Stomach (tissue), 9 donors: ENCODE data around the gene CPLX1. TPM values are rescaled to one million over a fixed set of nuclear protein-coding genes. Genes with fewer than 3 reads are reported as not detected.

ENCODE experiments used
- DNase-seq, 2 donors: peaks; one replicate each; pipeline versions ENCODE4 v3.0.0 to v3.0.0-alpha.2; 2013 to 2019
- H3K27ac ChIP-seq, 5 donors: fragments of 200-600 bp in 4 of 5; sonication (generic) in 4 of 5; one replicate each; pipeline ENCODE4 v1.5.1; 2013 to 2019; ENCODE audit warnings: mild to moderate bottlenecking in 1 of 5, moderate library complexity in 1 of 5
- H3K27me3 ChIP-seq, 3 donors: fragments of 200-600 bp; sonication (generic); one replicate each; pipeline ENCODE4 v1.5.1; 2017 to 2019; ENCODE audit warnings: mixed run types in 1 of 3
- H3K36me3 ChIP-seq, 4 donors: fragments of 200-600 bp; sonication (generic); 1 replicate in 3 of 4; 2 replicates in 1 of 4; pipeline ENCODE4 v1.5.1; 2016 to 2019
- H3K4me1 ChIP-seq, 4 donors: fragments of 200-600 bp; sonication (generic); one replicate each; pipeline ENCODE4 v1.5.1; 2016 to 2019
- H3K4me3 ChIP-seq, 4 donors: fragments of 200-600 bp; sonication (generic) in 3 of 4; one replicate each; pipeline ENCODE4 v1.5.1; 2016 to 2019; ENCODE audit warnings: mild to moderate bottlenecking in 1 of 4
- H3K9me3 ChIP-seq, 4 donors: fragments of 200-600 bp; sonication (generic); one replicate each; pipeline ENCODE4 v1.5.1; 2016 to 2019
- CTCF ChIP-seq, 7 experiments: fragments of 450-650 bp in 4 of 7; fragments of 200-600 bp in 3 of 7; sonication (generic) in 3 of 7; IDR thresholded peaks; one replicate each; pipeline ENCODE4 v1.5.1; 2016 to 2019; ENCODE audit warnings: antibody characterized with exemption in 7 of 7, control low read depth in 2 of 7, mild to moderate bottlenecking in 1 of 7
- EP300 ChIP-seq: sonication (generic); formaldehyde crosslinking; IDR thresholded peaks from one replicate; pipeline ENCODE4 v1.6.1; 2017; ENCODE audit warnings: antibody characterized with exemption
- POLR2A ChIP-seq, 4 donors: fragments of 450-650 bp; IDR thresholded peaks; one replicate each; pipeline ENCODE4 v1.6.1; 2016; ENCODE audit warnings: antibody characterized with exemption in 4 of 4, control low read depth in 2 of 4, mild to moderate bottlenecking in 1 of 4, moderate library complexity in 1 of 4
- POLR2AphosphoS5 ChIP-seq, 3 donors: sonication (generic); formaldehyde crosslinking; IDR thresholded peaks; one replicate each; pipeline ENCODE4 v1.6.1; 2016; ENCODE audit warnings: antibody characterized with exemption in 3 of 3
- WGBS, 5 donors: extraction: QIAGEN DNeasy Blood & Tissue Kit in 3 of 5; methylation state at CpG; one replicate each; pipeline versions ENCODE4 v1.1.5 to v1.1.7; 2013 to 2018; 5-methylcytosine and 5-hydroxymethylcytosine counted together
- intact Hi-C: fragments of 100-400 bp; cut with DNase I; formaldehyde crosslinking; loops from one replicate; pipeline ENCODE4 v1.15.1; 2023; ENCODE audit warnings: low total_unique reads
- polyA plus RNA-seq, 3 donors: library from polyadenylated mRNA; stranded (reverse); fragments of 200-250 nt; gene quantifications; one replicate each; pipeline ENCODE4 v1.2.3, GENCODE V29; 2013
- total RNA-seq, 5 donors: library from RNA; depleted of rRNA; stranded (reverse); fragments of >200 nt; gene quantifications; one replicate each; pipeline versions ENCODE4 v1.1.0 to v1.2.3, GENCODE V29; 2014 to 2016
- donor health status: healthy with polysubstance abuse.
- donor health status: Bipolar disorder and iron deficiency.
- donor health status: healthy.

The CPLX1 gene
- total and polyA plus RNA-seq, 8 donors: 0.37 to 2.9 (median 1.9) TPM; not detected in 3

GRCh38 chr4:797066-797465 is 28.9 kb downstream of the CPLX1 start:
- intact Hi-C loops: no loop called here
- peak in 1 of 2 donors; percentile 35 for DNase-seq

GRCh38 chr4:796206-796605 is 29.7 kb downstream of the CPLX1 start:
- H3K9me3 ChIP-seq: no peaks in the 10 kb centered on the region
- DNase-seq: no peak
- intact Hi-C loops: no loop called here
- H3K4me3 ChIP-seq: no peak overlapping the region
- peaks cover 19 to 70% (median 52%) of the 10 kb centered on the region in 3 donors for H3K27me3 ChIP-seq
- no peak for TF ChIP-seq CTCF (IDR thresholded peaks at IDR 0.05)
- TF ChIP-seq POLR2AphosphoS5 (IDR thresholded peaks at IDR 0.05): no peak
- no peak for TF ChIP-seq EP300
- 90 to 97% (median 94%) methylated on average over 17 of the region's 17 CpGs for WGBS, 5 donors
- no peaks in the 10 kb centered on the region for H3K36me3 ChIP-seq
- no peak overlapping the region for H3K27ac ChIP-seq
- peaks cover 26 to 35% (median 30%) of the 10 kb centered on the region in 4 donors for H3K4me1 ChIP-seq

More at GRCh38 chr4:797066-797465, 28.9 kb downstream of the CPLX1 start:
- Histone ChIP-seq H3K36me3 (no peaks in the 10 kb centered on the region), H3K9me3 (no peaks in the 10 kb centered on the region), H3K27me3 (peaks cover 19 to 61% (median 43%) of the 10 kb centered on the region in 3 donors), H3K4me1 (peaks cover 22 to 28% (median 23%) of the 10 kb centered on the region in 4 donors), H3K4me3 (no peak overlapping the region), H3K27ac (no peak overlapping the region)
- TF ChIP-seq POLR2AphosphoS5 (IDR thresholded peaks at IDR 0.05): no peak
- TF ChIP-seq CTCF (IDR thresholded peaks at IDR 0.05): no peak
- TF ChIP-seq POLR2A (IDR thresholded peaks at IDR 0.05): no peak
- no peak for TF ChIP-seq EP300
- 45 to 69% (median 56%) methylated on average over 4 of the region's 4 CpGs for WGBS, 5 donors

- H3K4me1 ChIP-seq: peaks cover 26 to 35% (median 30%) of the 10 kb centered on the region in 4 donors
- no peaks in the 10 kb centered on the region for H3K9me3 ChIP-seq
- no peaks in the 10 kb centered on the region for H3K36me3 ChIP-seq
- peak overlapping the region in 3 of 4 donors; percentile 33 to 50 (median 35) for H3K4me3 ChIP-seq
- 14 to 28% (median 22%) methylated on average over 14 to 20 of the region's 20 CpGs for WGBS, 5 donors
- H3K27me3 ChIP-seq: peaks cover 19 to 74% (median 55%) of the 10 kb centered on the region in 3 donors
- H3K27ac ChIP-seq: no peak overlapping the region
- DNase-seq: no peak
- intact Hi-C loops: no loop called here
- no peak for TF ChIP-seq POLR2AphosphoS5 (IDR thresholded peaks at IDR 0.05)
- TF ChIP-seq POLR2A (IDR thresholded peaks at IDR 0.05): no peak
- no peak for TF ChIP-seq CTCF (IDR thresholded peaks at IDR 0.05)
- no peak for TF ChIP-seq EP300
Observed at GRCh38 chr4:795726-796119, 30.2 kb downstream of the CPLX1 start.

- Histone ChIP-seq H3K27ac (no peak overlapping the region), H3K36me3 (no peaks in the 10 kb centered on the region), H3K4me1 (peaks cover 26 to 35% (median 30%) of the 10 kb centered on the region in 4 donors), H3K4me3 (peak overlapping the region; percentile 25 to 50 (median 34)), H3K9me3 (no peaks in the 10 kb centered on the region), H3K27me3 (peaks cover 19 to 80% (median 55%) of the 10 kb centered on the region in 3 donors)
- intact Hi-C loops: no loop called here
- peak in 1 of 2 donors; percentile 23 for DNase-seq
- WGBS, 5 donors: 3 to 17% (median 4%) methylated on average over 9 to 71 of the region's 71 CpGs
- TF ChIP-seq POLR2AphosphoS5 (IDR thresholded peaks at IDR 0.05) (no peak), CTCF (IDR thresholded peaks at IDR 0.05) (peak in 1 of 7 experiments; percentile 12)
Observed at GRCh38 chr4:794900-795725, 30.8 kb downstream of the CPLX1 start.
